ENCODE results near the gene SLC39A11. TPM values are rescaled to one million over a fixed set of nuclear protein-coding genes. Genes with fewer than 3 reads are reported as not detected.
"Not testable (repeated sequence)": the region's sequence is repeated elsewhere in the genome, so short reads cannot be mapped to it uniquely, and the experiment has no call there.

SLC39A11 gene
- polyA plus RNA-seq, 3 donors, result 16.6 to 27.9 (median 26.6) TPM

DNA sequence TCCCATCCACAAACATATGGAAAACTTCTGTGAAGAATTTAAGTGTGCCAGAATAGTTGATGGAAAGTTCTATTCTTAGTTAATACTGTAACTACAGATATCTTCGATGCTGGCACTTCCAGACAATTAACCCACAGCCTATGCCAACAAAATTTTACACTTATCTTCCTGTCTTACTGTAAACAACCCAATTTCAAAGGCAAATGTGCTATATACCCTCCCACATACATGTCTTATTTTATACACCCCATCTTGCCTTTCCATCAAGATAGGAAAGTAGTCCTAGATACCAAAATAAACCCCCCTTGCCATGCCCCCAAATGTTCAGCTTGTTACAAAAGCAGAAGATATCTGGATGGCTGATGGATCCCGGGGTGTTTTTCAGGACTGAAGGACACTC is 306.3 kb downstream of the SLC39A11 start:
- Mint-ChIP-seq H3K27ac (peak overlapping the region in 1 of 7 donors; percentile 71), H3K4me1 (no peaks in the 10 kb centered on the region), H3K9me3 (peaks cover 0 to 7% (median 2%) of the 10 kb centered on the region in 7 donors), H3K36me3 (peaks cover 25 to 31% of the 10 kb centered on the region in 2 donors), H3K27me3 (ENCODE audit: low read depth in 3 of 3) (peaks cover 0 to 4% (median 0%) of the 10 kb centered on the region in 3 donors), H3K4me3 (no peak overlapping the region)
- no peak overlapping the region for H3K9ac ChIP-seq (ENCODE audit: insufficient read depth, low read length, poor library complexity, severe bottlenecking)
- no peaks in the 10 kb centered on the region for H4K20me1 ChIP-seq (ENCODE audit: insufficient read depth, low read length)
- 100% methylated on average over 2 of the region's 2 CpGs for WGBS (ENCODE audit: insufficient coverage)
- no peaks in the 10 kb centered on the region for H3K4me1 ChIP-seq (ENCODE audit: control insufficient read depth in 1 of 2, insufficient read depth in 2 of 2, low read length in 2 of 2)
- intact Hi-C loops (cut with micrococcal nuclease), result no loop called here
- peaks cover 3 to 19% of the 10 kb centered on the region in 2 donors for H3K36me3 ChIP-seq (replicated peaks in 1 of 2; ENCODE audit: control insufficient read depth in 1 of 2, insufficient read depth in 2 of 2, low read length in 2 of 2)
- DNase-seq, result no peak
- H3K27me3 ChIP-seq (ENCODE audit: control insufficient read depth in 2 of 2, insufficient read depth in 2 of 2, low read length in 2 of 2), result no peaks in the 10 kb centered on the region
- H3K4me2 ChIP-seq (replicated peaks; ENCODE audit: extremely low read depth, low read length, poor library complexity, severe bottlenecking), result no peak overlapping the region
- H2AFZ ChIP-seq (ENCODE audit: insufficient read depth, low read depth, low read length, poor library complexity, severe bottlenecking), result no peak overlapping the region
- peaks cover 0 to under 1% of the 10 kb centered on the region in 2 donors for H3K9me3 ChIP-seq (replicated peaks in 1 of 2; ENCODE audit: control insufficient read depth in 1 of 2, insufficient read depth in 1 of 2, low read length in 2 of 2)
- no peak overlapping the region for H3K27ac ChIP-seq (ENCODE audit: low read depth in 1 of 2, low read length in 2 of 2)
- TF ChIP-seq, protein P1, sequence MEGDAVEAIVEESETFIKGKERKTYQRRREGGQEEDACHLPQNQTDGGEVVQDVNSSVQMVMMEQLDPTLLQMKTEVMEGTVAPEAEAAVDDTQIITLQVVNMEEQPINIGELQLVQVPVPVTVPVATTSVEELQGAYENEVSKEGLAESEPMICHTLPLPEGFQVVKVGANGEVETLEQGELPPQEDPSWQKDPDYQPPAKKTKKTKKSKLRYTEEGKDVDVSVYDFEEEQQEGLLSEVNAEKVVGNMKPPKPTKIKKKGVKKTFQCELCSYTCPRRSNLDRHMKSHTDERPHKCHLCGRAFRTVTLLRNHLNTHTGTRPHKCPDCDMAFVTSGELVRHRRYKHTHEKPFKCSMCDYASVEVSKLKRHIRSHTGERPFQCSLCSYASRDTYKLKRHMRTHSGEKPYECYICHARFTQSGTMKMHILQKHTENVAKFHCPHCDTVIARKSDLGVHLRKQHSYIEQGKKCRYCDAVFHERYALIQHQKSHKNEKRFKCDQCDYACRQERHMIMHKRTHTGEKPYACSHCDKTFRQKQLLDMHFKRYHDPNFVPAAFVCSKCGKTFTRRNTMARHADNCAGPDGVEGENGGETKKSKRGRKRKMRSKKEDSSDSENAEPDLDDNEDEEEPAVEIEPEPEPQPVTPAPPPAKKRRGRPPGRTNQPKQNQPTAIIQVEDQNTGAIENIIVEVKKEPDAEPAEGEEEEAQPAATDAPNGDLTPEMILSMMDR (IDR thresholded peaks at IDR 0.05), result no peak
- no peak overlapping the region for H3K4me3 ChIP-seq (replicated peaks in 1 of 3; ENCODE audit: low read depth in 2 of 3, low read length in 3 of 3)
- H3K79me2 ChIP-seq (ENCODE audit: insufficient read depth, low read length), result no peaks in the 10 kb centered on the region

DNA sequence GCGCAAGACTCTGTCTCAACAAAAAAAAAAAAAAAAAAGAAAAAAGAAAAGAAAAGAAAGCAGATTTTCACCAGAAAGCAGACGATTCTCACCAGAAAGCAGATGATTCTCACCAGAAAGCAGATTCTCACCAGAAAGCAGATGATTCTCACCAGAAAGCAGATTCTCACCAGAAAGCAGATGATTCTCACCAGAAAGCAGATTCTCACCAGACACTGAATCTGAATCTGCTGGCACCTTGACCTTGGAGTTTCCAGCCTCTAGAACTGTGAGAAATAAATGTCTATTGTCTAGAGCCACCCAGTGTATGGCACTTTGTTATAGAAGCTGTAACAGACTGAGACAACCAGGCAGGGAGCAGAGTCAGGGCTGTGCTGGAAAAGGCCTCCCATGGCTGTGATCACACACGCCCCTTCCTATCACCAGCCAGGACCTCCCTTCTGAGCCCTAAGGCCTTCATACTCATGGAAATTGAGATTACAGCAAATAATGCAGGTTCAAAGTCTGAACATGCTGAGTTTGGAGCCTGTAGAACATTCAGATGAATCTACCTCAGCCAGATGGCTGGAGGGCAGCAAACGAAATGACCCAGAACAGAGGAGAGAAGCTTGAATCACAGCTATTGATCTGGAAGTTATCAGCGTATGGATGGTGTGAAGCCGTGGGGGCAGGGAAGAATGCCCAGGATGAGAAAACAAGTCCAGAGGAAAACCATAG is 309.3 kb downstream of the SLC39A11 start:
- H3K4me1 ChIP-seq (ENCODE audit: control insufficient read depth in 1 of 2, insufficient read depth in 2 of 2, low read length in 2 of 2), result no peaks in the 10 kb centered on the region
- H3K9me3 ChIP-seq (replicated peaks in 1 of 2; ENCODE audit: control insufficient read depth in 1 of 2, insufficient read depth in 1 of 2, low read length in 2 of 2), result no peaks in the 10 kb centered on the region
- intact Hi-C loops (cut with micrococcal nuclease), result no loop called here
- Mint-ChIP-seq H3K27ac (peak overlapping the region in 2 of 7 donors; percentile 21 to 68), H3K36me3 (peaks cover 24 to 31% of the 10 kb centered on the region in 2 donors), H3K9me3 (peaks cover 0 to 5% (median 0%) of the 10 kb centered on the region in 7 donors), H3K4me1 (no peaks in the 10 kb centered on the region), H3K27me3 (ENCODE audit: low read depth in 3 of 3) (peaks cover 0 to 5% (median 0%) of the 10 kb centered on the region in 3 donors), H3K4me3 (no peak overlapping the region)
- DNase-seq, result no peak
- no peaks in the 10 kb centered on the region for H4K20me1 ChIP-seq (ENCODE audit: insufficient read depth, low read length)
- no peak overlapping the region for H2AFZ ChIP-seq (ENCODE audit: insufficient read depth, low read depth, low read length, poor library complexity, severe bottlenecking)
- WGBS (ENCODE audit: insufficient coverage), result 93% methylated on average over 3 of the region's 6 CpGs
- H3K27me3 ChIP-seq (ENCODE audit: control insufficient read depth in 2 of 2, insufficient read depth in 2 of 2, low read length in 2 of 2), result no peaks in the 10 kb centered on the region
- no peak overlapping the region for H3K27ac ChIP-seq (ENCODE audit: low read depth in 1 of 2, low read length in 2 of 2)
- H3K79me2 ChIP-seq (ENCODE audit: insufficient read depth, low read length), result no peaks in the 10 kb centered on the region
- H3K36me3 ChIP-seq (replicated peaks in 1 of 2; ENCODE audit: control insufficient read depth in 1 of 2, insufficient read depth in 2 of 2, low read length in 2 of 2), result peaks cover 3 to 24% of the 10 kb centered on the region in 2 donors
- H3K9ac ChIP-seq (ENCODE audit: insufficient read depth, low read length, poor library complexity, severe bottlenecking), result no peak overlapping the region
- no peak overlapping the region for H3K4me2 ChIP-seq (replicated peaks; ENCODE audit: extremely low read depth, low read length, poor library complexity, severe bottlenecking)
- no peak overlapping the region for H3K4me3 ChIP-seq (replicated peaks in 1 of 3; ENCODE audit: low read depth in 2 of 3, low read length in 3 of 3)
- TF ChIP-seq, protein P1 (IDR thresholded peaks at IDR 0.05), result no peak

DNA sequence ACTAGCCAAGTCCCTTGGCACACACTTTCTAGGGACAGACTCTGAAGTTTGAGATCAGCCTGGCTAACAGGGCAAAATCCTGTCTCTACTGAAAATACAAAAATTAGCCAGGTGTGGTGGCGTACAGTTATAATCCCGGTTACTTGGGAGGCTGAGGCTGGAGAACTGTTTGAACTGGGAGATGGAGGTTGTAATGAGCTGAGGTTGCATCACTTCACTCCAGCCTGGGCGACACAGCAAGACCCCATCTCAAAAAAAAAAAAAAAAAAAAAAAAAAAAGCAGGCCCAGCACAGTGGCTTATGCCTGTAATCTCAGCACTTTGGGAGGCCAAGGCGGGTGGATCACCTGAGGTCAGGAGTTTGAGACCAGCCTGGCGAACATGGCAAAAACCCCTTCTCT is 310.1 kb downstream of the SLC39A11 start:
- H3K9ac ChIP-seq (ENCODE audit: insufficient read depth, low read length, poor library complexity, severe bottlenecking); H3K79me2 ChIP-seq (ENCODE audit: insufficient read depth, low read length); DNase-seq; H3K4me3 Mint-ChIP-seq; H3K27me3 Mint-ChIP-seq (ENCODE audit: low read depth in 3 of 3); H3K27ac Mint-ChIP-seq; H2AFZ ChIP-seq (ENCODE audit: insufficient read depth, low read depth, low read length, poor library complexity, severe bottlenecking); H3K27ac ChIP-seq (ENCODE audit: low read depth in 1 of 2, low read length in 2 of 2); intact Hi-C loops (cut with micrococcal nuclease); H3K4me1 Mint-ChIP-seq; H3K27me3 ChIP-seq (ENCODE audit: control insufficient read depth in 2 of 2, insufficient read depth in 2 of 2, low read length in 2 of 2); H3K4me3 ChIP-seq (replicated peaks in 1 of 3; ENCODE audit: low read depth in 2 of 3, low read length in 3 of 3); H3K4me2 ChIP-seq (replicated peaks; ENCODE audit: extremely low read depth, low read length, poor library complexity, severe bottlenecking); H4K20me1 ChIP-seq (ENCODE audit: insufficient read depth, low read length); H3K9me3 ChIP-seq (replicated peaks in 1 of 2; ENCODE audit: control insufficient read depth in 1 of 2, insufficient read depth in 1 of 2, low read length in 2 of 2); H3K4me1 ChIP-seq (ENCODE audit: control insufficient read depth in 1 of 2, insufficient read depth in 2 of 2, low read length in 2 of 2); H3K9me3 Mint-ChIP-seq: not testable (repeated sequence)
- peaks cover 3 to 31% of the 10 kb centered on the region in 2 donors for H3K36me3 ChIP-seq (replicated peaks in 1 of 2; ENCODE audit: control insufficient read depth in 1 of 2, insufficient read depth in 2 of 2, low read length in 2 of 2)
- 100% methylated on average over 2 of the region's 5 CpGs for WGBS (ENCODE audit: insufficient coverage)
- peaks cover 29 to 32% of the 10 kb centered on the region in 2 donors for H3K36me3 Mint-ChIP-seq
